ENCODE data around the gene CLDN14. TPM values are rescaled to one million over a fixed set of nuclear protein-coding genes. Genes with fewer than 3 reads are reported as not detected.

CLDN14 gene
- total RNA-seq, 1 donor from 2014 or later = not detected

DNA sequence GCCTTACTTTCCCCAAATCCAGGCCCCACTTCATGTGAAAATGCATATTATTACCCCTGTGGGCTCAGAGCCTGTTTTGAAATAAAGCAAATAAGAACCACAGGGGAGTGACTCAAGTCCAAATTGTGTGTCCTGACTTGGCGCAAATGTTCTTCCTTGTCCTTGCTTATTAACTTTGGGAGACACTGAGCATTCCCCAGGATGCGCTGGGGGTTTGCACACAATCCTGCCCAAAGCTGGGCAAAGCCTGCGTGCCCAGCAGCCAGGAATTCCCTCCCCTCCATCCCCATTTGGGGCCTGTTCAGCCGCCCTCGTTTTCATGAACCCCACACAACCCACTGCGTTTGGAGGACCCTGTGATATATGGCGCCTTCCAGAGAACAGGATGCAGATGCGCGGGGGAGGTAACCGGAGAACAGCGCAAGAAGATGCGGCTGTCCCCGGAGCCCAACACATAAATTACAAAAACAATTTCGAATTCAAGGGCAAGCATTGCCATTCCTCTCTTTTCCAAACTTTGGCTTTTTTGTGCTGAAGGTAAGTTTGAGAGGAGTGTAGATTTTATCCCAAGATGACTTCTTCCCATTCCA, 42.4 kb upstream of the CLDN14 start:
- H3K27ac ChIP-seq (replicated peaks) = no peak overlapping the region
- intact Hi-C loops (cut with micrococcal nuclease) = no loop called here
- TF ChIP-seq, protein P1, sequence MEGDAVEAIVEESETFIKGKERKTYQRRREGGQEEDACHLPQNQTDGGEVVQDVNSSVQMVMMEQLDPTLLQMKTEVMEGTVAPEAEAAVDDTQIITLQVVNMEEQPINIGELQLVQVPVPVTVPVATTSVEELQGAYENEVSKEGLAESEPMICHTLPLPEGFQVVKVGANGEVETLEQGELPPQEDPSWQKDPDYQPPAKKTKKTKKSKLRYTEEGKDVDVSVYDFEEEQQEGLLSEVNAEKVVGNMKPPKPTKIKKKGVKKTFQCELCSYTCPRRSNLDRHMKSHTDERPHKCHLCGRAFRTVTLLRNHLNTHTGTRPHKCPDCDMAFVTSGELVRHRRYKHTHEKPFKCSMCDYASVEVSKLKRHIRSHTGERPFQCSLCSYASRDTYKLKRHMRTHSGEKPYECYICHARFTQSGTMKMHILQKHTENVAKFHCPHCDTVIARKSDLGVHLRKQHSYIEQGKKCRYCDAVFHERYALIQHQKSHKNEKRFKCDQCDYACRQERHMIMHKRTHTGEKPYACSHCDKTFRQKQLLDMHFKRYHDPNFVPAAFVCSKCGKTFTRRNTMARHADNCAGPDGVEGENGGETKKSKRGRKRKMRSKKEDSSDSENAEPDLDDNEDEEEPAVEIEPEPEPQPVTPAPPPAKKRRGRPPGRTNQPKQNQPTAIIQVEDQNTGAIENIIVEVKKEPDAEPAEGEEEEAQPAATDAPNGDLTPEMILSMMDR (IDR thresholded peaks at IDR 0.05; ENCODE audit: borderline replicate concordance) = no peak
- no peaks in the 10 kb centered on the region for H3K4me1 ChIP-seq
- no peaks in the 10 kb centered on the region for H3K36me3 ChIP-seq
- H3K9me3 ChIP-seq (replicated peaks) = no peaks in the 10 kb centered on the region
- no peak overlapping the region for H3K4me3 ChIP-seq
- H3K27me3 ChIP-seq (ENCODE audit: low read depth) = peaks cover 8% of the 10 kb centered on the region
- DNase-seq = no peak

- Histone ChIP-seq H3K27me3 (ENCODE audit: low read depth) (peaks cover 12% of the 10 kb centered on the region), H3K36me3 (no peaks in the 10 kb centered on the region), H3K4me3 (no peak overlapping the region), H3K9me3 (replicated peaks) (no peaks in the 10 kb centered on the region), H3K27ac (replicated peaks) (no peak overlapping the region), H3K4me1 (no peaks in the 10 kb centered on the region)
- no peak for DNase-seq
- TF ChIP-seq, protein P1 (IDR thresholded peaks at IDR 0.05; ENCODE audit: borderline replicate concordance) = no peak
- intact Hi-C loops (cut with micrococcal nuclease) = no loop called here
Observed at GRCh38 chr21:36518883-36519492, 39.1 kb upstream of the CLDN14 start.

DNA sequence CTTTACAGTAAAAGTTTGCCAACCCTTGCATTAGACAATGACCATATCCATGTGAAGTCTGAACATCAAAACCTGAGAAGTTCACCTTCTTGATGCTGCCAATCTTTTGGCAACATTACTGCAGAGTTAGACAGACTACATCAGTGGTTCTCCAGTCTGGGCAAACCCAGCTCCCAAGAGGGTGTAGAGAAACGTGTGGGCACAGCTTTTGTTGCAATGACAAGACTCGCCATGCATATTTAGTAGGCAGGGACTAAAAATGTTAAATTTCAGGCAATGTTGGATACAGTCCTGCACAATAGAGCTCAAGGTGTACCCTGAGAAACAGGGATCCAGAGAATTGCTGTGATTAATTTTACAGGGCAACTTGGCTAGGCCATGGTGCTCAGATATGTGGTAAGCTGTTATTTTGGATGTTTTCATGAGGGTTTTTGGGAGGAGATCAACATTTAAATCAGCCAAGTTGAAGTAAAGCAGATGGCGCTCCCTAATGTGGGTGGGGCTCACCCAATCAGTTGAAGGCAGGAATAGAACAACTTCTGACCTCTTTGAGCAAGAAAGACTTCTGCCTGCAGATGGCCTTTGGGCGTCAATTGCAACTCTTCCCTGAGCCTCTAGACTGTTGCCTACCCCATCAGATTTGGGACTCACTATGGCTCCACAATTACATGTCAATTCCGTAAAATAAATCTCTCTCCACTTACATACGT, 37.6 kb upstream of the CLDN14 start:
- H3K36me3 ChIP-seq = no peaks in the 10 kb centered on the region
- no peak for DNase-seq
- H3K4me1 ChIP-seq = no peaks in the 10 kb centered on the region
- H3K27ac ChIP-seq (replicated peaks) = no peak overlapping the region
- intact Hi-C loops (cut with micrococcal nuclease) = no loop called here
- TF ChIP-seq, protein P1 (IDR thresholded peaks at IDR 0.05; ENCODE audit: borderline replicate concordance) = no peak
- H3K9me3 ChIP-seq (replicated peaks) = no peaks in the 10 kb centered on the region
- H3K4me3 ChIP-seq = no peak overlapping the region
- peaks cover 27% of the 10 kb centered on the region for H3K27me3 ChIP-seq (ENCODE audit: low read depth)

DNA sequence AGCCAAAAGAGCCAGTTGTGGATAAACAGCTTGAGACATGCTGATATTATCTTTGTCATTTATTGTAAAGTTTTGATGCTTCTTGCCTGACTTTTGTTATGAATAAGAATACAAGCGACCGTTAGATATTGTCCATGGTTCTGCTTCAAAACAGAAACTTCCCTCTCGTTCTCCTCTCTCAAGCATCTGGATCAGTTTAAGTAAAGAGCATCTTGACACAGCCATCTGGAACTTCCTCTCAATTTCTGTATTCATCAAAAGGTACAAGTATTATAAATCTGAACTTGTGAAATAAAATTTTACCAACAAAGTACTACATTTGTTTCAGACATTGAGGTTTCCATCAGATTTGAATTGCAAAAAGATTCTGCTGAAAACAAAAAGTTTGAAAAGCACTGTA, 36.4 kb upstream of the CLDN14 start:
- no peak overlapping the region for H3K4me3 ChIP-seq
- H3K27me3 ChIP-seq (ENCODE audit: low read depth) = peaks cover 32% of the 10 kb centered on the region
- H3K9me3 ChIP-seq (replicated peaks) = no peaks in the 10 kb centered on the region
- H3K4me1 ChIP-seq = no peaks in the 10 kb centered on the region
- no peaks in the 10 kb centered on the region for H3K36me3 ChIP-seq
- intact Hi-C loops (cut with micrococcal nuclease) = no loop called here
- no peak overlapping the region for H3K27ac ChIP-seq (replicated peaks)
- TF ChIP-seq, protein P1 (IDR thresholded peaks at IDR 0.05; ENCODE audit: borderline replicate concordance) = no peak
- DNase-seq = no peak

GRCh38 chr21:36513430-36513829, 33.5 kb upstream of the CLDN14 start:
- Histone ChIP-seq H3K9me3 (replicated peaks) (no peaks in the 10 kb centered on the region), H3K4me1 (no peaks in the 10 kb centered on the region), H3K27ac (replicated peaks) (no peak overlapping the region), H3K27me3 (ENCODE audit: low read depth) (peaks cover 43% of the 10 kb centered on the region), H3K36me3 (no peaks in the 10 kb centered on the region), H3K4me3 (no peak overlapping the region)
- intact Hi-C loops (cut with micrococcal nuclease) = no loop called here
- TF ChIP-seq, protein P1 (IDR thresholded peaks at IDR 0.05; ENCODE audit: borderline replicate concordance) = no peak
- DNase-seq = no peak
